GM03348 (cell line): ENCODE data around the gene FOXJ1.

Source experiments
- DNase-seq: peaks from one replicate; pipeline ENCODE4 v3.0.0; 2012; ENCODE audit warnings: low spot score

The FOXJ1 gene

DNA sequence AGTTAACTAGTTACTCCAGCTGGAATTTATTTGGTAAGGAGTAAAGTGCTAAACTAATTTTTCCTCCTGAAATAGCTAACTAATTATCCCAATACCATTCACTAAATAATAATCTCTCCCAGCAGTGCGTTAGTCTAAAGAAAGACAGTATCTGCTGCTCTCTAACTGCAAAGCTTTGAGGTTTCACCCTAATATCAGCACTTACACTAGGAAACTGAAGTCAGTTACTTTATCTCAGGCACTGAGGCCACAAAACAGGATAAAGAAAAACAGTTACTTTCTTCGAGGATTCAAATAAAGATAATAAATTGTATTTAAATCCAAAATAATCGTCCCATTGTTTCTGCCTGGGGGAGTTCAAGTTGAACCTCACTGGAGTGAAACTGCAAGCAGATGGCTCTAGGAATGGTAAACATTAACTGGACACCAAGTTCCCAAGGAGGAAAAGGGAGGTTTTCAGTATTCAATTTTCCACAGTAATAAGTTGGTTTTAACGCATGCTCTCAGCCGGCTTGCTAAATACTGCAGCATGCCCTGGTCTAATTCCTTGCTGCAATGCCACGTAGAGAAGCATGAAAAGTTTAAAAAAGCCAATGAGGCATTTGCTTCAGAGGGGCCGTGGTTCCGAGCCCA, 20.0 kb upstream of the FOXJ1 start:
- DNase-seq = no peak

DNA sequence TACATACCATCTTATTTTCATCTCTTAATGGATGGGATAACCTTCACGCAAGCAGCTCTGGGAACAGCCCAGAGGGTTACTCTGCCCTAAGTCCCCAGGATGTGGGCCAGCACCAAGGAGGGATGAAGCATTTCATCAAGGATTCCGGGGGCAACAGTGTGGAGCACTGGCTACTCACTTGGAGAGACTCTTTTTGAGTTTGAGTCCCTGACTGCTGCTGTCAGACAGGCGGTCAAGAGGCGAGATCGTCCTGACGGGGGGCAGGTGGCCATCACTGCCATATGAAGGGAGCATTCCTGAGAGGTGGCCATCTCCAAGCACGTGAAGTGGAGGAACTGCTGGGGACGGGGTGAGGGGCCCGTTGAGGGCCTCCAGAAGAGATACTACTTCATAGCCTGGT, 18.1 kb upstream of the FOXJ1 start:
- no peak for DNase-seq

DNA sequence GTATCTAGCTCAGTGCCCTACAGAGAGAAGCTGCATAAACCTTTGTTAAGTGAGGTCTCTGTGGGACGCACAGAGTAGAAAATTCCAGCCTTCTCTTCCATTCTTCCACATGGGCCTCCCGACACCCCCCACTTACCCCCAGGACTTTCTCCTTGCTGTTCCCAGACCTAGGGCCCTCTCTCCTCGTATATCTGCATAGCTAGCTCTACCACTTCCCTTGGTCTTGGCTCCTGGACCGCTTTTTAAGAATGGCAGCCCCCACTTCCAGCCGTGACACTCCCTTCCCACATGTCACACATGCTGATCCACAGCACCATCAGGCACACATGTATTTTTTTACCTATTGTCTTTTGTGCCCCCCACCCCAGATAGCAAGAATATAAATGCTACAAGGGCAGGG, 16.7 kb upstream of the FOXJ1 start:
- no peak for DNase-seq

DNA sequence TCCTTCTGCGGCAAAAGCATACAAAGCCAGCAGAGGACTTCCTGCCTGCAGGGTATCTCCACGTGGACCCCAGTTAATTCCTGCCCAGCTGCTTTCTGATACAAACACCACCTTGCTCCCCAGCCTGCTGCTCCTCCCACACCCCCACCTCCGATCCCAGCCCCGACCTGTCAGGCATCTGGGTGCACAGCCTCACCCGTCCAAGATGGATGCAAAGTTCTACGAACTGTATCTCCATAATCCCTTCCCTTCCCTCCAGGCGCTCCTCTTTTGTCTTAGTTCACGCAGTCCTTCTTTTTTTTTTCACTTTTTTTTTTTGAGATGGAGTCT, 15.6 kb upstream of the FOXJ1 start:
- DNase-seq = no peak

DNA sequence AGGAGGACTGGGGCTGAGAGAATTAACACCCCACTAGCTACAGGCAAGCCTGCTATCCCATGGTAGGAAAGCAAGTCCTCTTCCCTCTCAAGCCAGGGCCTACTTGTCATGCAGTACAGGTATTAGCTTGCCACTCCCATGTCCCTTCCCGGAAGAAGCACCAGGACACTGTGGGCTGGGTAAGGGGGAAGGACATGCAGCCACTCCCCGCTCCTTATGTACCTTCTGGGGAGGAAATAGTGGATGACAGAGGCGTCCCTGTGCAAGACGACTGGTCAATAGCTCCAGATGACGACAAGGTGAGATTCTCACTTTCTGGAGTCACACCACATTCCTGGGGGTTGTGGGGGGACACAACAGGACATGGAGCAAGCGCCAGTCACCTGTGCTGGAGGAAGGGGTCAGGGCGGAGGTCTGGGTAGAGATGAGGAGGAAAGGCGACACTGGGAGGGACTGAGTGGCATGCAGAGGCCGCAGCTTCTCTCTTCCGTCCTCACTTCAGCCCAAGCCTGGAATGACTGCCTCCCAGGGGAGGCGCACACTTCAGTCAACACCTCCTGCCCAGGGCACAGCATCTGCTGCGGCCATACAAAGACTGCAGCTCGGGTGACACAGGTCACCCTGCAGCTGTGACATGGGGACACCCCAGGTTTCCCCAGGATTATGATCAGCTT, 15.1 kb upstream of the FOXJ1 start:
- no peak for DNase-seq

DNA sequence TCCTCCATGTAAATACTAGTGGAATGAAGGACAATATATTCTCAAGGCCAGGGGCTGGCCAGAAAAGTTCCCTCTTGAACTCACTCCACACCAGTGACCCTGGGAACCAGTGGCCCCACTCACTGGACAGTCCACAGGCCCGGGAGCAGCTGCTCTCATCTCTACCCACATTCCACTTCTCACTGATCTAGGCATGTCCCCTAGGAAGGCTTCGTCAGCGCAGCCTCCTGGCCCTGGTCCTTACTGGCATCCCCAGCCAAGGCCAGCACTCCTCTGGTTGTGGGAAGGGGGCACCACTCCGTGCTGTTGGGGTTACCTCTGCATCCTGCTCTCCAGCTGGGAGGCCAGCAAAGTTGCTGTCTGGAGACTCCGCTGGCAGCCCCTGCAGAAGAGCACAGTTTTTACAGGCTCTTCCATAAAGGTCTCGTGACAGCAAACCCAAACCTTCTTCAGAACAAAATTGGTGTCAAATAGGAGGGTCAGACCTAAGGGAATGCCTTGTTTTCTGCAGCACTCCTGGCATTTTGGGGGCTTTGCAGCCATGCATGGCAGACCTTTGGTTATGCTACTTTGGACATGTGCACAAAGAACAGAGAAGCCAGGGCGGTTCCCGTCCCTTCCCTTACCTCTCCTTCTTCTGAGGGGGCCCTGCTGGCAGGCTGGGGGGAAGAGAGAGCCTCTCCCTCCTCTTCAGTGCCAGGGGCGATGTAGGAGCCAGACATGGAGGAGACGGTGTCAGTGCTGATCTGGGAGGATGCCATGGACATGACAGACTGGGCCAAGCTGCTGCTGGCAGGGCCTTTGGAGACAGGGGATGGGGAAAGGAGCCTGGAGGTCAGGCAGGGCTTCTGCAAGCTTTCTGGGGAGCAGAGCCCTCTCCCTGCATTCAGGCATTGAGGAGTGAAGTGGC, 14.1 kb upstream of the FOXJ1 start:
- no peak for DNase-seq

DNA sequence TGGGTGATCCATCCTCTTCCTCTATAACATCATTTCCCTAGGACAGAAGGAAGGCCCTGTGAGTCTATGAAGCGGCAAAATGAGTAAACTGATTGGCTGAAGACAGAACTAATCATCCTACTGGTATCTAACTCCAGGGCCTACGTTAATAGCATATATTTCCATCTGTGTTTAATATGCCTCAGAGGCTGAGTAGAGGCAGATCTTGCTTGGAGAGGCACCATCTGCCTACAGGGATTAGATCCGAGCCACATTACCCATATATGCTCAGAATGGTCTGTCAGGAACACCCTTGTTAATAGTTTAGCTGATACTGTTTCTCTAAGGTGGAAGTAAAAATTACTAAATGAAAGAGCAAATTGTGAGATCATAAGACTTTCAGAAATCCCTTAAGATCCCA, 13.2 kb upstream of the FOXJ1 start:
- no peak for DNase-seq

DNA sequence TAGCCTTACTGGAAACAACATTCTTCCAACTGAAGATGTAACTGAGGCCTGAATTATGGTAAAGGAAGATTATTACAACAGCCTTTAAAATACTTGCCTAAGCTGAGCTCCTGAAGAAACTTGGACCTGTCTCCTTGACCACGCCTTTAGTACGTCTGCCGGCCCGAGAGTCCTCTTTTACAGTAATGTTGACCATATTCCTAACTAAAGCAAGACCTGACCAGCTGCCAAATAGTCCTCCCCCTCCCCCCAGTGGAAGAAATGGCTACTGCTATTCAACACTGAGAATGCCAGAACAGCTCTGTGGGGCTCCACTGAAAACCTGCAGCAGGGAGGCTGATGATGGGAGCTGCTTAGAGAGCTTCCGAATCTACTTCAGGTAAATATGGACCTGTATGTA, 12.6 kb upstream of the FOXJ1 start:
- DNase-seq = no peak

DNA sequence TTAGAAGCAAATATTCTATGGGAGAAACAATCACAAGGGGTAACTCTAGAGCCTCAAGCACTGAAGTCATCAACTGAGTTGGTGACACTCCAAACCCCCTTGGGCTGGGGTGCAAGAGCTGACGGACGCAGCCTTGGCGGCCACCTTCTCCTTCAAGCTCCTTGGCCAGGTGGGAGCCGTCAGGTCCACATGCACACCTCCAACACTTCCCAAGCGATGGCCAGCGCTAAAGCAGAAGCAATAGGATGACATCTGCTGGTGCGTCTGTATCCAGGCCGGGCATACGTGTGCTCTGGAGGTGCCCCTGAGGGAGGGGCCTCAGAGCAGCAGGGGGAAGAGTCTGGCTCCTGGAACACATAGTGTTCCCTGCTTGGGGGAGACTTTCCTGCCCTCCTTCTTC, 12.2 kb upstream of the FOXJ1 start:
- DNase-seq = no peak

DNA sequence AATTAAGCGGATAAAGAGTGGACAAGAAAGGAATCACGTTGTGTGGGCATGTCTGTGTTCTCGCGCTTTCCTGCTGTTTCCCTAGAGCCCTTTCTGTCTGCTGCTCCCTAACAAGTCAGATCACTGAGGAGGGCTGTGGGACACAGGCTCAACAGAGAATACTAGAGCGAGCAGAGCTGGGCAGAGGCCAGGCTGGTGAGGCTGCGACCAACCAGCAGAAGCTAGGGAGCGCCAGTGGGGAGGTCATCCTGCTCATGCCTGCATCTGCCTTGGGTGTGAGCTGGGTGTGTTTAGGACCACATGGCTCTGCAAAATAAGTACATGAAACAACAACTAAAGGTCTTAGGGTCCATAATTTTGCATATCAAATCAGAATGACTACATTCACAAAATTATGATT, 11.5 kb upstream of the FOXJ1 start:
- DNase-seq = no peak

DNA sequence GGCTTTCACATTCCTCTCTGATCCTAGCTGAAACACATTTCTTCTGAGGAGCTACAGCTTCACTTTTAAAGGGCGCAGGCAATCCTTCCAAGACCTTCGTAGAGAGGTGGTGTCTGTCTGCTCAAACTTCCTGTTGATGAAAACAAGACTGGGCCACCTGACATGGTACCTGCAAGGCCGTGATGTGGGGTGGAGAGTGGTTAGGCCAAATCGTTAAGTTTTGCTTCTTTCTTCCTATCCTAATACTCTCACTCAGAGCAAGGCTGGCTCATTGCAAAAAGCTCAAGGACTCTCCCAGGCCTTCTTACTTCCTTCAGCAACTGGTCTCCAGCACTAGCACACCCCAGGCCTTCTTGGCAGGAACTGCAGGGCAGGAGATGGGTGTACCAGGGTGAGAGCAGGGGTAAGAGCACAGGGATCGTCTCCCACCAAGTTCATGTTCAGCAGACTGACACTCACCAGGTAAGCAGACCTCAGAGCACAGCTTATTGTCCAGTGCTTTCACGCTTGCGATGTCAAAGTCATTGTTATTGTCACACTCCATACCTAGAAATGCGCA, 10.9 kb upstream of the FOXJ1 start:
- no peak for DNase-seq

DNA sequence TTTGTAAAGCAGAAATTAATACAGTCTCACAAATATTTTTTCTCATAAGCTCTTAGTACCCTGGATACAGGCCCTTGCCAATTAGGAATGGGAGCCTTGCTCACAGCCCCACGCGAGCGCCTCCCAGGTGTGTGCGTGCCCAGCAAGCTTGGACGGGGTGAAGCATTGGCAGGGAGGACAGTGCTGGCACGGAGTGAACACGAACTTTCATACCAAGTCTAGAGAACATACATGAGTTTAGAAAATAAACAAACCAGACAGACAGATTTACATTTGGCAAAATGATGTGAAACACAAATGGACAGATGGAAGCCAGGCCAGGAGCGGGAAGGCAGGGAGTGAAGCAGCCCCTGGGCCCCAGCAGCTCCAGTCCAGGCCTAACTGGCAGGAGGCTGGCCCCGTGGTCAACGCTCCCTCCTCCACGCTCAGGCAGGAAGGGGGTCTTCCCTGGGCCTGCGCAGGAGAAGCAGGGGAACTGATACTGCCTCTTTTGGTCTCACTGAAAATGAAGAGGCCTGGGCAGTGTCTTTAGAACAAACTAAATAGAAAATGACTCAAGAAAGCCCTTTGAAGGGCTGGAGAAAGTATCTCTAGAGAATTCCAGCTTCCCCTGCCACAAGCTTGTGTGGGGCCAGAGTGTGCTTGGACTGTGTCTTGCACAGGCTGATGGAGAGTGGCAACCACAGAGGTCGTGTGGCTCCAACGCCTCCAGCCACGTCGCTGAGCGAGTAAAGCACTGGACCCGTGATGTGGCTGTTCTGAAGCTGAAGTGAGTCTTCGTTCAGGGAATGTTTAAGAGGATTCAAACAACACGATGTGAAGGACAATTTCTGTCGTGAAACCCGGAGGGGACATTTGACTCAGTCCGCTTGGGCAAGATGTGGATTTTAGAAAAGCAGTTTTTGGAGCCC, 9.9 kb upstream of the FOXJ1 start:
- no peak for DNase-seq

DNA sequence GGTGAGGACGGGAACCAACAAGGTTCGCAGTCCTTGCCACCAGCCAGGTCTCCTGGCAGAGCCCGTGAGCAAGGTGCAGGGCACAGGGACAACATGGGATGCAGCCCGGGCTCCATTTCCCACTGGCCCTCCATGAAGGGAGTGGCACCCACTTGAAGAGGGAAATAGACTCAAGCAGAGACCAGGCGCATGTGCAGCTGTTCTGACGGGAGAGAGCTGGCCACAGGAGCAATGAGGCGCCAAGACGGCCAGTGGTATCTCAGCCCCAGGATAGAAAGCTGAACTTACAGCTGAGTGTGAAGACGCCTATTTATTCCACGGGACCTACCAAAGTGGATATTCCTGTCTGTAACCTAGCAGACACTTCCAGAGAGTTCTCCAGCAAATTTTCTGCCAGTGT, 8.2 kb upstream of the FOXJ1 start:
- no peak for DNase-seq

DNA sequence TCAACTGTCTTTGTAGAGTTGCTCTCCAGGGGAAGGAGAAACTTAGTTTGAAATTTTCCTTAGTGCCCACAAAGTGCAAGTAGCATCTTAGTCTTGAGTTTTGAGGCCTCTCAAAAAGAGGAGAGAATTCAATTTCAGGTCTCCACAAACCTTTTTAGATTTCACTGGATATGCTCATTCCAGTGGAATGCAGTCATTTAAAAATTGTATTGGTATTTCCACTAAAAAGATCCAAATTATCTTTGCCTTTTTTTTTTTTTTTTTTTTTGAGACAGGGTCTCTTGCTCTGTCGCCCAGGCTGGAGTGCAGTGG, 6.9 kb upstream of the FOXJ1 start:
- no peak for DNase-seq

DNA sequence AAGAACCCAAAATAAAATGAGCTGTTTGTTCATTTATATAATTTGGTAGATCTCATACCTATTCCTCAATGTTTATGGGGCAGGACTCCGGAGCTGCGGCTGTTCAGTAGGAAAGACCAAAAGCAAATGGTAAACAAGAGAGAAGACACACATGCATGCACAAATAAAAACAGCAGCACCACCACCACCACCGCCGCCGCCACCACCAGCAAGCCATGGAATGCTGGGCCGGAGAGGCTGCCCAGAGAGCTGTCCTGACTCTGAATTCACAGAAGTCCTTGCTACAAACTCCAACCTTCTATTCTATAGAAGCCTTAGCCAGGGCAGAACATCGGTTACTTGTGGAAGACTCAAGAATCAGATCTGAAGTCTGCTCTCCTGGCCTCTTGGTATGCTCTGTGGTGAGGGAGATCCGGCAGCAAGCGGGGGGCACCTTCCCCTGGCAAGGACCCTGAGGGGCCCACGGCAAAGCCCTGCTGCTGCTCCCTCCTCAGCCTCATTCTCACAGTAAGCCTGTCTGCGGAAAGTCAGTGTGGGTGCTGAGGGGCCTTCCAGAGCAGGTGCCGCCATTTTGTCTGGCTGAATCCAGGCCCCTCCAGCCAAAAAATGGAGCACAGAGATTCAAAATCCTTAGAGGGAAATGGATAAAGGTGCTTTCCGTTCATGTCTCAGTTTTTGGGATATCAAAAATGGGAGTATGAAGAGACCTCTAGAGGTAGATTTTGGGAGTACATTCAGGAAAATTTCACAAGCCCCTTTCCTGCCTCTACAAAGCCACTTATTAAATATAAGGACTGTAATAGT, 6.4 kb upstream of the FOXJ1 start:
- DNase-seq = peak; percentile 73

DNA sequence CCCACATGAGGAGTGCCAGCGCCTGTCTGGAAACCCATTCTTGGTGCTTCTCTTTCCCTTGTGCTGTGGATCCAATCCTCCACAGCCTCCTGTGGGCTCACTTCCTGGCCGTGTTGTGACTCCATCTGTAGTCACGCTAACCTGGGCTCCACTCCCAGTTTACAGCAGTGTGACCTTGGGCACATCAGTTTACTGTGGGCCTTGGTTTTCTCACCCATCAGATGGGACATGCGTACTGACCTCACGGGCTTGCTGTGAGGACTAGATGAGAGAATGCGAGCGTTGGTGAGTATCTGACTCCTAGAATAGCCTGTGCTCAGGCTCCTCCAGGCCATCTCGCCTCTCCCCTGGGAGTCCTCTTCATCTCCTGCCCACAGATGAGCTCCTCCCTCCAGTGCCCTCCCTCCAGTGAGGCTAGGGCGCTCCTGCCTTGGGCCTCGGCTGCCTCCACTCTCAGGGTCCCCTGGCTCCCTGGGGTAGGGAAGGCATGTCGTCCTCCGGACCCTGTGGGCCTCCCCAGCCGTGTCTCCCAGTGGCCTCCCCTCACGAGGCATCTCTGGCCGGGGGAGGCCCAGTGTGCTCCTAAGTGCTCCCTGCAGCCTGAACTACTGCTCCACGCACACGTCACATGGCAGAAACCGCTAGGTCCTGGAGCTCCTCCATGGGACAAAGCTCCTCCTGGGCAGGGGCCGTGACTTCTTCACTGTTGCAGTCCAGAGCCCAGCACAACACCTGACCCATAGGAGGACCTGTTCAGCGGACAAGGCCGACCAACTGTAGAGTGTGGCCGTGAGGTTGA, 5.2 kb upstream of the FOXJ1 start:
- DNase-seq = no peak

DNA sequence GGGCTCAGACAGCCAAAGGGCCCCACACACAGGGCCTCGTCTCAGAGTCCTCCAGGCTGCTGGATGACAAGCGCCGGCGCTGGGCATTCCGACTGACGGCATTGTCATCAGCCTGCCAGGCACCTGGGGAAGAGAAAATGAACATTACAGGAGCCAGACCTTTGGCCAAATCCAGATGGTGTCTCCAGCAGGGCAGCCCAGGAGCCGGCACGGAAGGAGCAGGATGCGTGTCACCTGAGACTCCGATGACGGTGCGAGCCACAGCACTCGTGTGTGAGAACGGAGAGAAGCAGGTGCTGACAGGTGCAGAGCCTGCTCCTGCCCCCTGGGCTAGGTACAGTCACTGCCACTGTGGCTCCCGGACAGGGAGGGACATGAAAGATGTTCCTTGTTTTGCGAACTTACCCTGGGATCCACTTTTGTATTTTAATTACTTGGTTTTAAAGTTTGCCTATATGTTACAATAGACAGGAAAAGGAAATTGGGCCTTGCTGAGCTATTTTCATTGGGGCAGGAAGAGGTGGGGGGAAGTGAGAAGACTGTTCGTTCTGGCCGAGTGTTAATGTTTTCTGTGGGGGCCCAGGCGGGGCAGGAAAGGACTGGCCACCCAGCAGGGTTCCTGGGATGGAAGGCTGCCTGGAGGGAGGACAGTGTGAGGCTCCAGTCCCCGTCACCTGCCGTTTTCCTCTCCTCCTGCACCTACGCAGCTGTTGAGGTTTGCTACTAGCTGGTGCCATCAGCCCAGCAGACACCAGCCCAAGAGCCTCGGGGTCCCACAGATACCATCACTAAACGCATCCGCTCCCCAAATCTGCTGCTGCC, 4.4 kb upstream of the FOXJ1 start:
- DNase-seq = no peak

DNA sequence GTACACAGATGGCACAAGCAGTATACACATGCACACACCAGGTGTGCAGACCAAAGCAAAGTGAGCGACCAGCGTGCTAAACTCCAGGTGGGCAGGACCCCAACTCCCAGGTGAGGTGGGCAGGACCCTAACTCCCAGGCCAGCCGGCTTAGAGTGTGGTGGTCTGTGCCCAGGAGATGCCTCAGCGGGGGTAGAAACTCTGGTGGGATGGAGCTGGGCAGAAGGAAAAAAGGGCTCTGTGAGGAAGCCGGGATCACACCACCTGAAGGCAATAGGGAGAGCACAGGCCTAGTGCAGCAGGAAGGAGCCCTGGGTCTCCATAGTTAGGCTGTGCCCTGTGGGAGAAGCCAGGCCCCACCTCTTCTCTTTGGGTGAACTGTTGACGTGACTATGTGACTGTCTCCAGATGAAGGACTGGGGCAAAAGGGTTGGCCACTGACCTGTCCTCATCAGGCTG, 1.6 kb upstream of the FOXJ1 start:
- no peak for DNase-seq

DNA sequence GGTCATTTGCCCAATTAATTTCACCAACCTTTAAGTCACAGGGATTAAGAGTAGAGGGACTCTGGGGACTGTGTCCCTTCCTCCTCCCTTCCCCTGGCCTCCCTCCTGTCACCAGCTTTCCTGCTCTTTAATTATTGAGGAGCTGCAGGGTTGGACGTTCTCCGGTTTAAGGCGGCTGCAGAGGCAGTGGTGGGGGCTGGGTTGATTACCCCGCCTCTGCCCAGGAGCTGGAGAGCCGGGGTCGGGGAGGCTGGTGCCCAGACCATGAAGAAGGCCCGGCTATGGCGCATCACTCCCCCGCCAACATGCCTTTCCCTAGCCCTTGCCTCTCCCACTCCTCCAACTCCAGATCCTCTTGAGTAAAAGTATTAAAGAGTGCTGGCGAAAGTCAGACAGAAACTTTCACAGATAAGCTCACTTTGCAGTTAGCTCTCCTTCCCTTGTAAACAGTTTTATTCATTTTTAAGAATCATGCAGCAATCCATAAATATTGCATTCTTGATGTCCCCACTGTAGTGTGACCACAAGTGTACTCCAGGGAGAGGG, 1.1 kb upstream of the FOXJ1 start:
- no peak for DNase-seq
